Stimulated activated CD4-positive, alpha-beta T cell treated with anti-CD3 and anti-CD28 coated beads, Interleukin-2, amount 100 ng/mL, for 24 hours (primary cell): ENCODE measurements around the gene C9orf50.
A peak's percentile ranks its signal among the peaks of the same experiment; 100 is the strongest.
"Not testable (repeated sequence)": the region's sequence is repeated elsewhere in the genome, so short reads cannot be mapped to it uniquely, and the experiment has no call there.

Experiments
- DNase-seq, 2 donors: peaks; one replicate each; pipeline ENCODE4 v3.0.0-alpha.2; 2020

The C9orf50 gene

GRCh38 chr9:129610213-129610472 is 10.8 kb downstream of the C9orf50 start:
- no peak for DNase-seq

- DNase-seq: peak; percentile 47 to 61
Measured at GRCh38 chr9:129609486-129610212, 11.3 kb downstream of the C9orf50 start.

GRCh38 chr9:129608561-129609481 is 12.1 kb downstream of the C9orf50 start:
- no peak for DNase-seq

- DNase-seq: no peak
Measured at GRCh38 chr9:129607027-129607387, 13.9 kb downstream of the C9orf50 start.

DNA sequence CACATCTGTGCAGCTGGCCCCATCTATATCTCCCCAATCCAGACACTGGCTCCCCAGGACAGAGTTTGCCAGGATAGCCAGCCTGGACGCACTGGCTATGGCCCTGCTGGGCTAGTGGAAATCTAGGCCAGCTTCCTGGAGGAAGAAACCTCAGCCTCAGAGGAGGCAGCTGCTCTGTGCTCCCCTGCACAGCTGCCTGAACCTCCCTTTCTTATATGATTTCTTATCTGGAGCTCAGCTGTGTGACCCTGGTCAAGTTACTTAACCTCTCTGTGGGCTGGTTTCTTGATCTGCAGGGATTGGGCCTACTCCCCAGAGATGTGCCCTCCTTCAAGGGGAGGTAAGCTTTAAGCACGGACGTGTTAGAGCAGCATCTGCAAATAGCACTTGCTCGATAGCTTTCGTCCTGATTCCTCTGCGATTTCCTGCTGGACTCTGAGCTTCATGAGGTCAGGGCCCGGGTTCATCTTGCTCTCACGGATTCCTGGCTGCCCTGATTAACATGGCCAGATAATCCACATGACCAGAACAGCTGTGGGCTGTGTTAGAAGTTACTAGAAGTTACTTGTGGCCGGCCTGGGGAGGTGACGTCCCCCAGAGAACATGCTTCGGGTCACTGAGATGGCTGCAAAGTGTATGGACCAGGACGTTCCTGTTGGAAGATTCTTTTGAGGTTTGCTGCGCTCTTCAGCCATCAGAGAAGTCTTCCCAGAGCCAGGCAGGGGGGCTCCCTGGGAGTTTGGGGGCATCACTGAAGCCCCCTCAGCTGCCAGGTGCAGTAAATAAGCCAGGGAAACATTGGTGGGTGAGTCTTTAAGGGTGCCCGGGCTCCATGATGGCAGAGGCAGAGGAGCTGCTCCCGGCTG is 14.5 kb downstream of the C9orf50 start:
- no peak for DNase-seq

GRCh38 chr9:129604766-129605163 is 16.1 kb downstream of the C9orf50 start:
- DNase-seq: no peak

DNA sequence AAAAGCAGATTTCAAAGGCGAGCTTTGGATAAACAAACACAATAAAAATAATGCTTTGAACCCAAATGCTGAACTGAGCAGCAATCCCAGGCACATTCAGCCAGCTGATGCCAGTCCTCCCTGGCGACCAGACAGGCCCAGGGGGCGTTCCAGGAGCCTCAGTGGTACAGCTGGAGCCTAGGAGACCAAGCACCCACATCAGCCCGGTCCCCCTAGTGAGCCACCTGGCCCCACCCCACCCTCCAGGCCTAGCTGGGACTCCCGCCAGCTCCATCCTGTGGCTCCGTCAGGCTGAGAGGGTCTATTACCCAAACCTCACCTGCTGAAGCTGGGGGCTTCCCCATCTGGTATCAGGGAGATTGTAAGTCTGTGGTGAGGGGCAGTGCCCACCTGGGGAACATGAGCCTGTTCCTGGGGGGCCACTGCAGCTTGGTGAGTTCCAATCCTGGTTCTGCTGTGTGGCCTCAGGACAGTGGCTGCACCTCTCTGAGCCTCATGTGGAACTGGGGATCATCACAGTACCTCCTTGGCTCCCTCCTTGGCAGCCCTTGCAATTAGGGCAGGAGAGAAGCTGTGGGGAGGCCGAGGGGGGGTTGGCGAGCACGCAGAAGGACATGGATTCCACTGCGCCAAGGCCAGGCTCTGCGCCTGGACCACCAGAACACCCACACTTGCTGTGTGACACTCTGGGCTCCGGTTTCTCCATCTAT is 16.7 kb downstream of the C9orf50 start:
- no peak for DNase-seq

GRCh38 chr9:129602598-129603415 is 18.1 kb downstream of the C9orf50 start:
- no peak for DNase-seq

DNA sequence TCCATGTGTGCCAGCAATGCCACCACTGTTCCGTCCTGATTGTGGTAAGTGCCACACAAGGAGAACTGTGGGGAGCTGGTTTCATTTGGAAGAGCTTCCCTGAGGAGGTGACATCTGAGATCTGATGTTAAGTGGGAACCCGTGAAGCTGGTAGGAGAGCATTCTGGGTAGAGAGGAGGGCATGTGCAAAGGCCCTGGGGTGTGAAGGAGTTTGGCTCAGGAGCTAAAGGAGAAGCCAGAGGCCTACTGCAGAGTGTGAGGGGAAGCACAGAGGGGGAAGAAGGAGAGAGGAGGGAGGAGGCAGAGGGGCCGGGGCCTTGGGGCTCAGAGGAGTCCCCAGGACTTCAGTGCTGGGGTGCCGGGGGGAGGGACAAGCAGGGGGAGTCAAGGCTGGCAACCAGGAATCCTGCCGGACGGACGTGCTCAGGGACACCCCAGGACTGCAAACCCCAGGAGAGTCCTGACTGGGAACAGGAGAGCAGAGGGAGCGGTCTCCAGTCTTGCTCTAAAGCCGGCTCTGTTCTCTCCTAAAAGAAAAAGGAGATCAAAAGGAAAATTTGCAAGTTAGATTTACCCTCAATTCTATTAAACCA is 19.7 kb downstream of the C9orf50 start:
- no peak for DNase-seq

DNA sequence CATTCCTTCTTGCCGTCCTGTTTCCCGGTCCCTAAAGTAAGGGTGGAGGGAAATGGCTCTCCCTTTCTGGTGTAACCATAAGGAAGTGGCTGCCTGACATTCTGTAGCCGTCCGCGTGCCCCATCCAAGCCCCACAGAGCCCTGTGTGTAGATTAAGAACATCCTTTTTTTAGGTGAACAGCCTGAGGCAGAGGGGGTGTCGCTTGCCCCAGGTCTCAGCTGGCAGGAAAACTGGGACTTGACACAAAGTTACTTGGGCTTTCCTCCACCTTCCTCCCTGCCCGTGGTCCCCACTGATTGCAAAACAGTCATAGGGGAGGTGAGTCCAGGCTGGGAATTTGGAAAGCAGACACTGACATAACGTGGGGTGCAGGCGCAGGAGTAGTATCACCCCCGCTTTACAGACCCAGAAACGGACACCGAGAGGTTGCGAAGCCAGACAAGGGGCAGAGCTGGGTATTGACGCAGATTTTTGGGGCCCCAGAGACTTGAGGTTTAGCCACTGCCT is 22.8 kb downstream of the C9orf50 start:
- DNase-seq: no peak

DNA sequence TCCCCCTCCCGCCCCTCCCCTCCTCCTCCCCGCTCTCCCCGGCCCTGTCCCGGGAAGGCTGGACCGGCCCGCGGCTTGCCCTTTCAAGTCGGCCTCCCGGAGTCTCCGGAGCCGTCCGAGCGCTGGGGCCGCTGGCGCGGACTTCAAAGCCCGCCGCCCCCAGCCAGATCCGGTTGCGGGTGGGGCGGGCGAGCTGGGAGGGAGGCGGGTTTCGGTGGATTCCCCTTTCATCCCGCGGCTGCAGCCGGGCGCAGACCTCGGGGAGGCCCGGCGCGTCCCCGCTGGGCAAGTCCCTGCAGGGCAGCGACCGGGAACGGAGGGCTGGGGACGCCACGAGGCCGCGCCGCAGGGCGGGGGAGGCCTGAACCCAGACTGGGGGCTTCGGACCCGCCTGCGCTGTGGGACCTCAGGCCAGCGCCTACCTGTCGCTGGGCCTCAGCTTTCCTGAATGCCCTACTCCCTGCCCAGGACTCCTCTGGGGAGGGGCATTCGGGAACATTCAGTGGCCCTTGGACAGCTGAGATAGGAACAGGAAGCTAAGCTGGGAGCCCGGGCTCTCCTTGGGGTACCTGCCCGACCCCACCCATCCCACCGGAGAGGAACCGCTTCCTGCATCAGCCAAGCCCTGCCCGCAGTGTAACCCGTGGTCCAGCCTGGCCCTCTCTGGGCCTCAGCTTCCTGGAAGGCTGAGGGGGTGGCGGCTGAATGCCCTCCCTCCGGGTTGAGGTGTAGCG is 23.4 kb downstream of the C9orf50 start:
- DNase-seq: peak in 1 of 2 donors; percentile 34

GRCh38 chr9:129596541-129597331 is 24.2 kb downstream of the C9orf50 start:
- no peak for DNase-seq

GRCh38 chr9:129595903-129596540 is 24.9 kb downstream of the C9orf50 start:
- no peak for DNase-seq

DNA sequence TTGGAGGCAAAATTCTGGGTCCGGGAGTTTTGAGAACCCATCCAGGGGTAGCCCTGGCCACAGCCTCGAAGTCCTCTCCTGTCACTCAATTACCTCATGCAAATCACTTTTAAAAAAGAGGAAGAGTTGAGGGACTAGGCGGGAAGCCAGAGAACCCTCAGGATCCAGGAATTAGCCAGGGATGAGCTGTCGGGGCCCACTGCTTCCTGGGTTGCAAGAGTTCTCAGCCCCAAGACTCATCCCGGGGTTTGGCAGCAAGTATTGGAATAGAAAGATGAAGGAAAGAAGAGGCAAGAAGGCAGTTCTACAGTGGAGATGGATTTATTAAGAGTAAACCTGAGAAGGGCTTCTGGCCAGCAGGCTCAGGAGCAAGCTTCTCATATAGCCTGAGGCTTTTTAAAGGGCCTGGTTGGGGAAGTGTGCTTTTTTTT is 25.6 kb downstream of the C9orf50 start:
- DNase-seq: no peak

- no peak for DNase-seq
Measured at GRCh38 chr9:129594632-129595031, 26.3 kb downstream of the C9orf50 start.

- DNase-seq: not testable (repeated sequence)
Measured at GRCh38 chr9:129592790-129593189, 28.1 kb downstream of the C9orf50 start.

DNA sequence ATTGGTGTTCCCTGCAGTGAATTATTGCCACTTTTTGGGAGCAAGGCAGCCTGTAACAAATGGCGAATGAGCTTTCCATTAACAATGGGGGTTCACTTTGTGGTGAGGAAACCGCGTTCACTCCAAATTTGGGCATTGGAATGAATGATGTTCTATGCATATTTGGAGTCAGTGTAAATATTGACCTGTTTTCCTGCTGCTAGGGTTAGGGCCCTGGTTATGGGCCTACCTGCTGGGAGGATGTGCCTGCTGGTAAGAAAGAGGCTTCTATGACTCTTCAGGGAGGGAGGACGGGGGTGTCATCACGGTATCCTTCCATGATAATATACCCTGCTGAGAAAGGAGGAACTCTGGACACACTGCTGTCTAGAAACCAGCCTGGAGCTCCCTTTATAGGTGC is 29.0 kb downstream of the C9orf50 start:
- DNase-seq: no peak

GRCh38 chr9:129590466-129590865 is 30.4 kb downstream of the C9orf50 start:
- DNase-seq: no peak
